GM12864 (cell line): Measurements from ENCODE around the gene PPM1F.
A peak's percentile ranks its signal among the peaks of the same experiment; 100 is the strongest.

Experiments used
- DNase-seq: peaks from one replicate; pipeline ENCODE4 v3.0.0-alpha.2; 2011; ENCODE audit warnings: low read depth
- H3K4me3 ChIP-seq: 2 replicates; pipeline ENCODE4 v1.5.1; 2011; ENCODE audit warnings: mild to moderate bottlenecking, low read depth, low read length, control low read depth
- TF ChIP-seq, protein P1 (sequence below): IDR thresholded peaks from 2 replicates; pipeline ENCODE4 v1.5.1; 2011; ENCODE audit warnings: low read depth, mild to moderate bottlenecking, moderate library complexity, low read length, control low read depth, inconsistent platforms; ENCODE audit errors: missing control alignments

The PPM1F gene

DNA sequence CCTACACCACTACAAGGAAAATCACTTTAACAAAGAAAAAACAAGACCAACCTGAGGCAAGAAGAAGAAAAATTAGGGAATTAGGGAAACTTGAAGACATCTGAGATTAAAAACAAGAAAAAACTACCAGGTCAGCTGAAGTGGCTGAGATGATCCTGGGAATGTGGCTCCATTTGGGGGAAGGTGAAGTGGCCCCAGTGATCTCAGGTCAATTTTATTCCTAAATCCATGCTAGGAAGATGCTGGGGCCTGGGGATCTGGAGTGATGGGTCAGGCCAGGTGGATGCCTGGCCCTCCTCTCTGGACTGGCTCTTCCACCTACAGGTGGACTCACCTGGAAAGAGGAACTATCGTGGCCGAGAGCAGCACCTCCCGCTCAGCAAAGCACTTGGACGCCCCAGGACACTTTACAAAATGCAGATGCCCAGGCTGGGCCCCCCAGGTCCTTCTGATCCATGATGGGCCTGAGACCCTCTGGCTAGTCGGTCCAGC, 23.3 kb upstream of the PPM1F start:
- DNase-seq, result no peak
- H3K4me3 ChIP-seq, result no peak overlapping the region
- TF ChIP-seq, protein P1, sequence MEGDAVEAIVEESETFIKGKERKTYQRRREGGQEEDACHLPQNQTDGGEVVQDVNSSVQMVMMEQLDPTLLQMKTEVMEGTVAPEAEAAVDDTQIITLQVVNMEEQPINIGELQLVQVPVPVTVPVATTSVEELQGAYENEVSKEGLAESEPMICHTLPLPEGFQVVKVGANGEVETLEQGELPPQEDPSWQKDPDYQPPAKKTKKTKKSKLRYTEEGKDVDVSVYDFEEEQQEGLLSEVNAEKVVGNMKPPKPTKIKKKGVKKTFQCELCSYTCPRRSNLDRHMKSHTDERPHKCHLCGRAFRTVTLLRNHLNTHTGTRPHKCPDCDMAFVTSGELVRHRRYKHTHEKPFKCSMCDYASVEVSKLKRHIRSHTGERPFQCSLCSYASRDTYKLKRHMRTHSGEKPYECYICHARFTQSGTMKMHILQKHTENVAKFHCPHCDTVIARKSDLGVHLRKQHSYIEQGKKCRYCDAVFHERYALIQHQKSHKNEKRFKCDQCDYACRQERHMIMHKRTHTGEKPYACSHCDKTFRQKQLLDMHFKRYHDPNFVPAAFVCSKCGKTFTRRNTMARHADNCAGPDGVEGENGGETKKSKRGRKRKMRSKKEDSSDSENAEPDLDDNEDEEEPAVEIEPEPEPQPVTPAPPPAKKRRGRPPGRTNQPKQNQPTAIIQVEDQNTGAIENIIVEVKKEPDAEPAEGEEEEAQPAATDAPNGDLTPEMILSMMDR, result no peak

DNA sequence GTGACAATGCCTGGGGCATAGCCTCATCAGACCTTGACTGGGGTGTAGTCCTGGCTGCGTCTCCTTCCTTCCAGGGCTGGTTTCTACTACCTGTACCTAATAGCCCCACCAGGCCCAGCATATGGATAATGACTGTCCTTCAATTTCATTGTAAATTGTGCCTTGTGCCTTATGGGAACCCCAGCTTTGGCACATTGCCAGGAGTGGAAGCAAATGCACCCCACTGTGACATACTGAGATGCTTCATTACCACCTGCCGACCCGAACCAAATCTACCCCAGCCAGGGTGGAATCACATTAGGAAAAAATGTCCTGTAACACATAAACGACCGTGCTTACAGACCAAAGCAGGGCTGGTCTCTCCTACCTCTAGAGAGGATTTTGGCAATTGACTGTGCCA, 22.6 kb upstream of the PPM1F start:
- TF ChIP-seq, protein P1, result no peak
- no peak overlapping the region for H3K4me3 ChIP-seq
- no peak for DNase-seq

DNA sequence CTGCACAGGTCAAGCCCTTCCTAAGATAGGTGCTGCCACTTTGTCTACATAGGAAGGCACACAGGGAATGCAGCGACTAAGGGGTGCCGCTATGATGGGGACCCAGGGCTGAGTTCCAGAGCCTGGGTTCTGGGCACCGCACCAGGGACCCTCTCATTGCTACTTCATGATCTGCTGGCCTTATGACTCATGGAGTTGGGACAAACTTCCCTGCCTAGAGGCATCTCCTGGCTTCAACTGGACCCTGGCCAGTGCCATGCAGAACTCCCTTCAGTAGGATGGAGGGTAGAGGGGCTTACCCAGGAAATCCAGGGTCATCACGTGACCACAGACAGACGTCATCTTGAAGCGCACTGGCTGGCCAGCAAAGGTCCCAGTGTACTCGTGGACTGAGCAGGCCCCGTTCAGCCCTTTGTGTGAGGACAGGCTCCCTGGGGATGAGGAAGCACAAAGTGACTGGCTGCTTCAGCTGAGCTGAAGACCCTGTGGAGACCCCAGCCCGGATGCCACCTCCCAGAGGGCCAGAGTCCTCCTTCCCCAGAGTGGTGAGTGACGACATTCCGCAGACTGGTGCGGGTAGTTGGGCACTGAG, 21.5 kb upstream of the PPM1F start:
- no peak overlapping the region for H3K4me3 ChIP-seq
- TF ChIP-seq, protein P1, result no peak
- no peak for DNase-seq

DNA sequence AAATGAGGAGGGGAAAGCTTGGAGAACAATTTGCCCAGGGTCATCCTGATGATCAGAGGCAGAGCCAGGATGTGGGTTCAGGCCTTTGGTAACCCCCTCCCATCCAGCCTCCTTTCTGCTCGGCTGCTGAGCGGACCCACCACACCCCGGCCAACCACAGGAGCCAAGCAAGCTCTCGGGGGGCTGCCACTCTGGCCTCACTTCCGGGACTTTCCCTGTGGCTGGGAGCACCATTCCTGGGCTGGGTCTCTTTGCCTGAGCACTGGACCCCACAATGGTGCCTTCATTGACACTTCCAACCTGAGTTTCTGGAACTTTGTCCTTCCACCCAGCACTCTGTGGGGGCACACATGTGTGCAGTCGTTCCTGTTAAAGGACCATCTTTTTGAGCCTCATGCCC, 20.2 kb upstream of the PPM1F start:
- TF ChIP-seq, protein P1, result no peak
- no peak overlapping the region for H3K4me3 ChIP-seq
- DNase-seq, result no peak

DNA sequence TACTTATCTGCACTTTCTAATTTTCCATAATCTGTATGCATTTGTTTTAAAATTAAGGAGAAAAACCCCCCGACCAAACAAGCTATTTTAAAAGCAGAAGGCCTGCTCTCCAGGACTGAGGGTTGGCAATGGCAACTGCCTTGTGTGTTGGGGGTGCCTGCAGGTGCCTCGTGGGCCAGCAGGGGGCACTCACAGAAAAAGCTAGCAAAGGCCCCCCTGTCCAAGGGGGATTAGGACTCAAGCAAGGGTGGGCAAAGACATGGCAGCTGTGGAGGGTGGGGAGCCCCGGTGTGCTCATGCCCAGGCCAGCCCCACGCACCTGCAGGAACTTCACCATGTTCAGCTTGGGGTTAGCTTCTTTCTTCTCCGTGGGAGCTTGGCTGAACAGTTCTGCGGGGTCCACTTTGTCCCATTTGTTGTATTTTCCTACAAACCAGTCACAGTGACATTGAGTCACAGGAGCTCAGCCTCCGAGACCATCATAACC, 19.7 kb upstream of the PPM1F start:
- TF ChIP-seq, protein P1, result peak; percentile 89
- DNase-seq, result no peak
- no peak overlapping the region for H3K4me3 ChIP-seq

DNA sequence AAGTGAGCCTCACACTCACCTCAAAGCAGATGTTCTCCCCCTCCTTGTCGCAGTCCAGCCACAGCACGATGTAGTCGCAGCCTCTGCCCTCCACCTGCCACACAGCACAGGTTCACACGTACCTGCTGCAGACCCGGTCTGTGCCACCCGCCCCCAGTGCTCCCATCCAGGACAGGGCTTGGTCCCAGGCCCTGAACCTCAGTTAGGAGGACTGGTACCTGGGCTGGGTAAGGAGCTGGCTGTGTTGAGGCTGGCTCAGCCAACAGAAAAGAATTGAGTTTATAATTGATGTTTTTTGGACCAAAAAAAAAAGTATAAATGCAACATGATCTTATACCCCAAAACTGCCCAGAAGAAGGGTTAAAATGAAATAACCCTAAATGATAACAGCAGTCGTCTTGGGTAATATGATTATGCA, 19.2 kb upstream of the PPM1F start:
- no peak overlapping the region for H3K4me3 ChIP-seq
- DNase-seq, result no peak
- TF ChIP-seq, protein P1, result no peak
